Measurements from ENCODE around the gene ZFYVE21. TPM values are rescaled to one million over a fixed set of nuclear protein-coding genes. Genes with fewer than 3 reads are reported as not detected.

The ZFYVE21 gene
- total RNA-seq, 1 donor from 2014 or later, result 48.1 TPM

GRCh38 chr14:103716091-103716801, 636 bp downstream of the ZFYVE21 start:
- Mint-ChIP-seq H3K27ac (ENCODE audit: unreplicated experiment) (no peak overlapping the region), H3K27me3 (ENCODE audit: unreplicated experiment) (peaks cover 36% of the 10 kb centered on the region), H3K9me3 (ENCODE audit: unreplicated experiment) (no peaks in the 10 kb centered on the region), H3K4me3 (ENCODE audit: unreplicated experiment) (peak overlapping the region; percentile 91), H3K4me1 (ENCODE audit: unreplicated experiment) (peaks cover 26% of the 10 kb centered on the region), H3K36me3 (ENCODE audit: low read depth, unreplicated experiment) (peaks cover 15% of the 10 kb centered on the region)
- no peak for TF ChIP-seq CTCF (IDR thresholded peaks at IDR 0.05; ENCODE audit: unreplicated experiment)
- peak; percentile 38 for DNase-seq (ENCODE audit: low spot score)

GRCh38 chr14:103716899-103717411, 1.3 kb downstream of the ZFYVE21 start:
- Mint-ChIP-seq H3K27ac (ENCODE audit: unreplicated experiment) (no peak overlapping the region), H3K36me3 (ENCODE audit: low read depth, unreplicated experiment) (peaks cover 15% of the 10 kb centered on the region), H3K27me3 (ENCODE audit: unreplicated experiment) (peaks cover 32% of the 10 kb centered on the region), H3K9me3 (ENCODE audit: unreplicated experiment) (no peaks in the 10 kb centered on the region), H3K4me3 (ENCODE audit: unreplicated experiment) (peak overlapping the region; percentile 91), H3K4me1 (ENCODE audit: unreplicated experiment) (peaks cover 20% of the 10 kb centered on the region)
- TF ChIP-seq CTCF (IDR thresholded peaks at IDR 0.05; ENCODE audit: unreplicated experiment), result no peak
- DNase-seq (ENCODE audit: low spot score), result no peak

- DNase-seq (ENCODE audit: low spot score), result no peak
- H3K27ac Mint-ChIP-seq (ENCODE audit: unreplicated experiment), result no peak overlapping the region
- no peaks in the 10 kb centered on the region for H3K9me3 Mint-ChIP-seq (ENCODE audit: unreplicated experiment)
- H3K4me3 Mint-ChIP-seq (ENCODE audit: unreplicated experiment), result peak overlapping the region; percentile 37
- H3K27me3 Mint-ChIP-seq (ENCODE audit: unreplicated experiment), result peaks cover 26% of the 10 kb centered on the region
- TF ChIP-seq CTCF (IDR thresholded peaks at IDR 0.05; ENCODE audit: unreplicated experiment), result no peak
- peaks cover 15% of the 10 kb centered on the region for H3K36me3 Mint-ChIP-seq (ENCODE audit: low read depth, unreplicated experiment)
- H3K4me1 Mint-ChIP-seq (ENCODE audit: unreplicated experiment), result peaks cover 17% of the 10 kb centered on the region
Observed at GRCh38 chr14:103718572-103718971, 3.0 kb downstream of the ZFYVE21 start.

- TF ChIP-seq CTCF (IDR thresholded peaks at IDR 0.05; ENCODE audit: unreplicated experiment), result no peak
- no peak overlapping the region for H3K4me3 Mint-ChIP-seq (ENCODE audit: unreplicated experiment)
- H3K27ac Mint-ChIP-seq (ENCODE audit: unreplicated experiment), result no peak overlapping the region
- no peak for DNase-seq (ENCODE audit: low spot score)
- peaks cover 15% of the 10 kb centered on the region for H3K36me3 Mint-ChIP-seq (ENCODE audit: low read depth, unreplicated experiment)
- peaks cover 22% of the 10 kb centered on the region for H3K27me3 Mint-ChIP-seq (ENCODE audit: unreplicated experiment)
- H3K9me3 Mint-ChIP-seq (ENCODE audit: unreplicated experiment), result no peaks in the 10 kb centered on the region
- H3K4me1 Mint-ChIP-seq (ENCODE audit: unreplicated experiment), result peaks cover 15% of the 10 kb centered on the region
Observed at GRCh38 chr14:103719751-103720150, 4.1 kb downstream of the ZFYVE21 start.
